GM19452 (cell line): ENCODE results near the gene NCAN.

Experiments
- ATAC-seq: cut with Tn5 transposase; IDR thresholded peaks from one replicate; pipeline ENCODE4 v1.9.1; 2021; ENCODE audit not compliant: unreplicated experiment

NCAN gene

GRCh38 chr19:19279062-19279612 lies 67.4 kb downstream of the NCAN start:
- no peak for ATAC-seq

DNA sequence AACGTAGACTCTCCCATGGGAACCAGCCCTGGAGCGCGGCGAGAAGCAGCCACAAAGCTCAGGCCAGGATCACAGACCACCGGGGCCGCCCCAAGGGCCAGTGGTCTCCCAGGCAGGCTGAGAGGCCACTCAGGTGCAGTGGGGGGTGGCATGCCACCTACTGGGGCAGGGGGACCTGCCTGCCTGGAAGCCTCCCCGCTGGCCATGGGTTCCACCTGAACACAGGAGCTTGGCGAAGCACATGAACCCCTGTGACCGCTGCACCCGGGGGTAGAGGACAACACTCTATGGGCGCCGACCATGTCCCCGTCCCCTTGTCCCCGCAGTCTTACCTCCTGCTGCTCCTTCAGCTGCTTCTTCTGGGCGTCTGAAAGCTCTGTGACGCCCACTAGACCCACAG lies 68.1 kb downstream of the NCAN start:
- no peak for ATAC-seq

DNA sequence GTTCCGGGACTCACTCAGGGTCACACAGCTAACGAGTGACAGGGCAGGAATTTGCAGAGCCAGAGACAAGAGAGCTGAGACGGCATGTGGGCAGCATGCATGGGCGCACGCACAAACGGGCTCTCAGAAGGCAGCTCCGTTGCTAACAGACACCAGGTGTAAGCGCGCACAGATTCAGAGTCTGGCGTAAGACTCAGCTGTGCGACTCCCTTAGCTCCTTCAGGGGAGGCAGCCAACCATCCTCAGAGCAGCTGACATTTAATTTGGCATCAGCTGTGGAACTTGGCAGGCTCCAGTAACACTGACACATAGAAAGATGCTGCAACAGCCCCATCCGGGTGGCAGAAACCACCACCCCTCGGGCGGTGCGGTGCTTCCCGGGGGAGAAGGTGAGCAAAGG lies 68.8 kb downstream of the NCAN start:
- no peak for ATAC-seq

- ATAC-seq = no peak
Measured at GRCh38 chr19:19285686-19286085, 73.9 kb downstream of the NCAN start.

DNA sequence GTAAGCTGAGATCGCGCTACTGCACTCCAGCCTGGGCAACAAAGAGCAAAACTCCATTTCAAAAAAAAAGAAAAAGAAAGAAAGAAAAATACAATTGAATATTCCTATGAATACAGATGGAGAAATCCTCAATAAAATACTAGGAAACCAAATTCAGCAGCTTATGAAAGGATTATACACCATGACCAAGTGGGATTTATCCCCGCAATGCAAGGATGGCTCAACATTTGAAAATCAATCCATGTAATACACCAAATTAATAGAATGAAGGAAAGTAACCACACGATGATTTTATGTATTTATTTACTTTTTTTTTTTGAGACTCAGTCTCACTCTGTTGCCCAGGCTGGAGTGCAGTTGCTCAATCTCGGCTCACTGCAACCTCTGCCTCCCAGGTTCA lies 80.8 kb downstream of the NCAN start:
- ATAC-seq = no peak

DNA sequence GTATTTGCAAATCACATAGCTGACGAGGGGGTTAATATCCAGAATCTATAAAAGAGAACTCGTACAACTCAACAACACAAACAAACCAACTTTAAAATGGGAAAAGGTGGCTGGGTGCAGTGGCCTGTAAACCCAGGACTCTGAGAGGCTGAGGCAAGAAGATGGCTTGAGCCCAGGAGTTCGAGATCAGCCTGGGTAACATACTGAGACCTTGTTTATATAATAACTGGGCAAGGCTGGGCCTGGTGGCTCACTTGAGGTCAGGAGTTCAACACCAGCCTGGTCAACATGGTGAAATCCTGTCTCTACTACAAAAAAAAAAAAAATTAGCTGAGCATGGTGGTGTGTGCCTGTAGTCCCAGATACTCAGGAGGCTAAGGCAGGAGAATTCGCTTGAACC lies 83.2 kb downstream of the NCAN start:
- ATAC-seq = no peak

GRCh38 chr19:19296953-19297689 lies 85.4 kb downstream of the NCAN start:
- ATAC-seq = no peak

GRCh38 chr19:19297759-19298158 lies 86.0 kb downstream of the NCAN start:
- ATAC-seq = no peak

GRCh38 chr19:19300613-19301012 lies 88.9 kb downstream of the NCAN start:
- ATAC-seq = no peak
